Left colon (tissue), 2 donors: ENCODE data around the gene ZNF521. TPM values are rescaled to one million over a fixed set of nuclear protein-coding genes. Genes with fewer than 3 reads are reported as not detected.

Source experiments
- ATAC-seq: fragments of 200-7000 bp; cut with Tn5 transposase; one replicate; pipeline ENCODE4 v1.9.1; 2020; ENCODE audit warnings: mild to moderate bottlenecking, moderate library complexity
- DNase-seq, 2 donors: peaks; one replicate each; pipeline ENCODE4 v3.0.0-alpha.2; 2020
- intact Hi-C, 2 donors: fragments of 100-400 bp; cut with DNase I in 1 of 2; cut with micrococcal nuclease in 1 of 2; formaldehyde crosslinking; loops; one replicate each; pipeline versions ENCODE4 v1.11.2 to v1.14.0; 2022; cut with DNase I, micrococcal nuclease
- total RNA-seq, 2 donors: library from RNA; stranded (reverse); fragmentation: NEBNext Ultra II Directional; extraction: Animal tissue kit (Norgen Biotek cat#: 25700); gene quantifications; one replicate each; pipeline ENCODE4 v1.2.1, GENCODE V29; 2021
- donor health status: DM: no; HTN: no; CAD: no.
- donor health status: DM: yes; HTN: yes; CAD: no.

ZNF521 gene
- total RNA-seq, 2 donors from 2014 or later = 2.6 to 6.9 TPM

GRCh38 chr18:25189391-25190185, 162.4 kb downstream of the ZNF521 start:
- ATAC-seq (no peak), DNase-seq (no peak)
- intact Hi-C loops = no loop called here

GRCh38 chr18:25187521-25188192, 164.3 kb downstream of the ZNF521 start:
- intact Hi-C loops = no loop called here
- DNase-seq (no peak), ATAC-seq (no peak)

- ATAC-seq (no peak), DNase-seq (no peak)
- intact Hi-C loops = no loop called here
Measured at GRCh38 chr18:25186871-25187270, 165.1 kb downstream of the ZNF521 start.

- DNase-seq (no peak), ATAC-seq (no peak)
- intact Hi-C loops = no loop called here
Measured at GRCh38 chr18:25181993-25182392, 170.0 kb downstream of the ZNF521 start.

DNA sequence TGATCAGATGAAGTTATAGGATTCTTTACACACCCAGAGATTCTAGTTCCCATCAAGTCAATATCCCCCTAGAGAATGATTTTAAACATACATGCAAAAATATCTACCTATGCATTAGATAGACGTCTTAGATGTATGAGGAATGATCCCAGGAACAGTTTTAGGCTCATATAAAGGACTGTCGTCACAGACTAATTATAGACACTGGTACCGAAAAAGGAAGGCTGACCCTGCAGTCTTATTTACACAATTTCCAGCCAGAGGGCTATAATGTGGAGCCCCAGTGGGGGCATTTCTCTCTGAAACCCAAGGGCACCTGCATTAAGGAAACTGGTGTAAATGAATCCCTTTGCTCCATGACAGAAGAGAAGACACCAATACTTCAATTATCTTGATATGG, 170.4 kb downstream of the ZNF521 start:
- intact Hi-C loops = no loop called here
- no peak for DNase-seq
- no peak for ATAC-seq

GRCh38 chr18:25180973-25181548, 170.9 kb downstream of the ZNF521 start:
- ATAC-seq = no peak
- intact Hi-C loops = no loop called here
- no peak for DNase-seq

DNA sequence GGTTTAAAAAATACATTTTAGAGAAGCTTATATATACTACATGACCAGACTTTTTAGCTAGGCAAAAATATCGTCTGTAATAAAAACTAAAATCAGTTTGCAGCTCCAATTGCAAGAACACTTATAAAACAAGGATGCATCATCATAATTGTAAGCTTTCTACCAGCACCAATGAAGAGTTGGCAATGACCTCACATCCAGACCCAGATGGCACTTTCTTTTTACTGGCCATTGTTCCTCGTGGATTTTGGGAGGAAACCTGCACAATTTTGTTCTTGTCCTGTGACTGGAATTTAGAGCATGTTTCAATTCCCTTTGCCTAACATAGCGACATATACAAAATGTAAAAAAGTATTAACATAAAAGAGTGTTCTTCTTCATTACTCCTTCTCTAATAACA, 174.3 kb downstream of the ZNF521 start:
- intact Hi-C loops = no loop called here
- DNase-seq = no peak
- no peak for ATAC-seq

- intact Hi-C loops = no loop called here
- ATAC-seq (no peak), DNase-seq (no peak)
Measured at GRCh38 chr18:25176518-25177042, 175.4 kb downstream of the ZNF521 start.

DNA sequence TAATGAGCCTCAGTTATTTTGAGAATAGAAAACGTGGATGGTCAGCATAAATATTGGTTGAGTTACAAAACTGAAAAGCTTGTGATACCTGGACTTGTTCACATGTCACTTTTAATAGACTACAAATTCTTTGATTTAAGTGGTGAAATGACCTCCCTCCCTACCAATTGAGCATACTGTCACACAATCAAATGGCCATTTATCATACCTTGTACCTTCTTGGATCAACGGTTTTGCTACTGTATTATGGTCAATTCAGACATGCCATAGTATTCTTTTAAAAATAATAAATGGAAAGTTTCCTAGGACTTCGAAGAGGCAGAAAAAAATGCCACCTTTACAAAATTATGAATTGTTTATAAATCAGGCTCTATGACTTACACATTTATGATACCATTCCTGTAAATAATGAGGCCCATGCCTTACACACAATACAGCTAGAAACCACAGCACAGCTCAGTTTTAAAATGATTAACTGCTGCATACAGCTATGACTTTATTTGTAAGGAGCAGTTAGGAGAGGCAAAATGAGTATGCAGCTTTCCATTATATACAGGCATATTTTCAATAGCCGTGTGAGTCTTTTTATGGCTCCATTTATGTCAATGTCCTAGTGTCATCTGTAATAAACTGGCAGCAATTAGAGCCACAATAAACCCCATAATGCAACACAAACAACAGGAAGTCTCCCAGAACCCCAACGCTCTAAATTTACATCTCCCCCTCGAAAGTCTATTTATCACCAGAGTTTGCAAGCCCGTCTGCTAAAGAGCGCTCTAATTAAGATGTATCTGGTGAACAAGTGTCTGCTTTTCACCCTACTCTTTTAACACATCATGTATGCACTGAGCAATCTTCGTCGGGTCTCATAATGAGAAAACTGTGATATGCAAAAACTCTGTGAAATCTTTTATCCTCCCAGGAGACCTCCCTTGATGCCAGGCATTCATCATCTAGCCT, 176.1 kb downstream of the ZNF521 start:
- intact Hi-C loops = no loop called here

DNA sequence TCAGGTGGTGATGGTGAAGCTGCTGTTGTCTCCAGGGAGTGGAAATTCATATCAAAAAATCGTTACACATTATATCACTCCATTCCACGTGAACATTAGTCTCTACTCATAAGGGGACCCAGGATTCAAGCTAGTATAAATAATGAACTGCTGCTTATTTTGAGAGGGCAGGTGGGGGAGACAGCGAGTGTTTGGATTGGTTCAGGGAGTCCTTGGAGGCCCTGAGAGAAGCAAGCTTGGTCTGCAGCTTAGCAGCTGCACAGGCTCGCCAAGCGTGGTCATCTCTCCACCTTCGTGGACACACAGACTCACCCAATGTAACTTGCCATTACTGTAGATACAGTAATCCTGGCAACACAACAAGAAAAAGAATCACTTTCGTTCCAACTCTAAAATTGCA, 177.6 kb downstream of the ZNF521 start:
- no peak for DNase-seq

More for the DNA sequence above, 176.1 kb downstream of the ZNF521 start:
- DNase-seq = no peak
- no peak for ATAC-seq

GRCh38 chr18:25171334-25171733, 180.6 kb downstream of the ZNF521 start:
- ATAC-seq (no peak), DNase-seq (no peak)
- intact Hi-C loops = no loop called here

More for the DNA sequence above, 177.6 kb downstream of the ZNF521 start:
- intact Hi-C loops = no loop called here
- ATAC-seq = no peak

DNA sequence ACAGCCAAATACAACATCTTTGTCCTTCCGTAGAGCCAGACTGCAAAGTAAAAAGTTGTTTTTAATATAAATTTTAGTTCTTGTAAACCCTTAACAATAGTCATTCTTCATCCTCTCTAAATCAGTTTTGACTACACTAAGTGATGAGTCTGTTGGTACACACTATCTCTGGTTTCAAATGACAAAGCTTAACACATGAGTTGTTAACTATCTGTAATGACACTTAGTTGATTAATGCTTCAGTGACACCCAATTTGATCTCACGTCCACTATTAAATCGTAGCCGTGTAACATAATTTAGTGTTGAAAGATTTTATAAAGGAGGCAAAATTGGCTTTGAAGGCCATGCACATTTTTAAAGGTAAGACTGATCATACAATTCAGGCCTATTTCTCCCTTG, 181.6 kb downstream of the ZNF521 start:
- DNase-seq (no peak), ATAC-seq (no peak)
- intact Hi-C loops = no loop called here

DNA sequence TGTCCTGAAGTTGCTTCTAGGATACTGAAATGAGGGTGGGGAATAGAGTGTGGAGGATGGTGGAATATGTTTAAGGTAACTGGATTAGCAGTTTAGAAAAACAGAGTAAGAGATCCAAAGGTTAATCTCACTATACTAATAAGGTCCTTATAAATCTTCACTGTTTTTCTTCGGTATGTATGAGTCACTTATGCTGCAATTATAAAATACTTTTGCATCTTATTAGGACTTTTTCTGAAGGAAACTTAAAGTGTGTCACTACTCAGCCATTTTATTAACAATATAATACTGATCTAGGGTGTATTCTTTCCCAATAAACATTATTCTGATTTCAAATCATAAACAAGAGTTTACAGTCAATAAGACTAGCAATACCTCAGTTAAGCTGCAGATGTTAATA, 182.3 kb downstream of the ZNF521 start:
- ATAC-seq = no peak
- intact Hi-C loops = no loop called here
- DNase-seq = no peak

GRCh38 chr18:25167612-25168410, 184.2 kb downstream of the ZNF521 start:
- no peak for DNase-seq
- intact Hi-C loops = no loop called here
- ATAC-seq = no peak

DNA sequence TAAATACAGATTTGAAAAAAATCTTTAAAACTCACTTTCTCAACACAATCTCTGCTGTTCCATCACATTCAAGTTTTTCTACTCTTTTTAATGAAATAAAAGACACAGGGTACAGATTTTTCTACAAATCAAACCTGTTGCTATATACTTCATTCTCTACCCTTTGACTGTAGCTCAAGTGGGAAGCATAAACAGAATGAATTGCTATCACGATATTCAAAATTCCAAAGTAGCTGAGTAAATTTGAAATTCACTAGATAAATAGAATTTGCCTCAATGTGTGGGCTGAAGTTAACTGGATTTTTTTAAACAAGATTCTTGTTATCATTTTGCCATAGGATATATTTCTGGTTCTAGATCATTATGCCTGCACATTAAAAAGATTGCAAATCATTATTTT, 185.9 kb downstream of the ZNF521 start:
- intact Hi-C loops = no loop called here
- no peak for DNase-seq
- no peak for ATAC-seq

GRCh38 chr18:25164848-25165811, 186.8 kb downstream of the ZNF521 start:
- DNase-seq (no peak), ATAC-seq (no peak)
- intact Hi-C loops = no loop called here
